Hematopoietic multipotent progenitor cell treated with erythropoietin and hydrocortisone succinate and interleukin-3 and kit ligand, for 15 days (in vitro differentiated cells): ENCODE measurements around the gene SMIM22.

Source experiments
- DNase-seq: peaks from one replicate; pipeline ENCODE4 v3.0.0-alpha.2; 2015; ENCODE audit warnings: low spot score

The SMIM22 gene

DNA sequence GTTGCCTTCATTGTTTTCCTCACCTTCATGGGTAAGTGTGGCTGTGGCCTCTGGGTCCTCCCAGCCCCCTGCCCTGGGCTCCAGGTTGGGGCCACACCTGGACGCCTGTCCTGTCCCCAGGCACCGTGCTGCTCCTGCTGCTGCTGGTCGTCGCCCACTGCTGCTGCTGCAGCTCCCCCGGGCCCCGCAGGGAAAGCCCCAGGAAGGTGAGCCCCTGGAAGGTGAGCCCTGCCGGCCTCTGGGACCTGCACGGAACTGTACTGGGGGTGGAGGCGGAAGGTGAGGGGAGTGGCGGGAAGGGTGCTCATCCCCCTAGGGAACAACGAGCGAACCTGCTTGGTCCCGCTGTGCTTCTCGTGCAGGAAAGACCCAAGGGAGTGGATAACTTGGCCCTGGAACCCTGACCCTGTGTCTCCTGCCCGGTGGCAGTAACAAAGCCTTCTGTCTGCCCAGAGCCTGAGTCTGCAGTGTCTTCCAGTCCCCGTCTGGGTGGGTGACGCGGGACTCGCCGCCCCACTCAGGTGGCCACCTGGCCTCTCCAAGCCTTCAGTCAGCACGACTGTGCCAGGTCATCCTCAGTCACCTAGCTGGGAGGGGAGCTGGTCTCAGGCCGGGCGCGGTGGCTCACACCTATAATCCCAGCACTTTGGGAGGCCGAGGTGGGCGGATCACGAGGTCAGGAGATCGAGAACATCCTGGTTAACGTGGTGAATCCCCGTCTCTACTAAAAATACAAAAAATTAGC, 831 bp downstream of the SMIM22 start:
- DNase-seq = no peak

DNA sequence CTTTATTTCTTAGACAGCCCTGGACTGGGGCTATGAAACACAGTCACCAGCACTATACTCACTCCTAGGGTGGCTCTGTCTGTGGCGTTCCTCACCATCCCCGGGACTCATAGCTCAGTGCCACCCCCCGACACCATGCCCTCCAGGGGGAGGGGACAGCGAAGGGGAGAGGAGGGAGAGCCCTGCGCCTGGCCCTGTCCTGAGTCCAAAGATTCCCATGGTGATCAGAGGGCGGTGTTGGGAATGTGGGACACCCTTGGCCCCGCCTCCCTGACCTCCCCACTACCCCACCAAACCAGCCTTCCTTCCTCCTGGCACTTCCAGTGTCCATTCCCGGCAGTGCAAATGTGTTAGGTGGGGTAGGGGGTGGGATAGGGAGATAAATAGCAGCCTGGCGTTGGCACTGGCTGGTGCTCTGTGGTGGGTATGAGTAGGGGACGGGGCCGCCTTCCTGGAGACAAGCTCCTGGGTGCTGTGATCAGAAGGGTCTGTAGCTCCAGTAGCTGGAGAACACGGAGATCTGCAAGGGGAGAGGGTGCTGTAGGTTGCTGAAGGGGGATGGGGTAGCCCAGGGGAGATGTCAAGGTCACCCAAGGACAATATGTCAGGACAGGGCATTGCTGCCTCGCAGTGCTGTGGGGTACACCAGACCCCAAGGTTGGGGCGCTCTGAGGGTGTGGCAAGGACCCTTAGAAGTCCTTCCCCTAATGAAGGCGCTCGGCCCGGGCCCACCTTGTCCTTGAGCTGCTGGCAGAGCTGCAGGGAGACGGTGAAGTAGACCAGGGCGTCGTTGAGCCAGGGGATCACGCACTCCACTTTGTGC, 2.0 kb downstream of the SMIM22 start:
- no peak for DNase-seq

GRCh38 chr16:4797805-4798252, 2.7 kb downstream of the SMIM22 start:
- no peak for DNase-seq

DNA sequence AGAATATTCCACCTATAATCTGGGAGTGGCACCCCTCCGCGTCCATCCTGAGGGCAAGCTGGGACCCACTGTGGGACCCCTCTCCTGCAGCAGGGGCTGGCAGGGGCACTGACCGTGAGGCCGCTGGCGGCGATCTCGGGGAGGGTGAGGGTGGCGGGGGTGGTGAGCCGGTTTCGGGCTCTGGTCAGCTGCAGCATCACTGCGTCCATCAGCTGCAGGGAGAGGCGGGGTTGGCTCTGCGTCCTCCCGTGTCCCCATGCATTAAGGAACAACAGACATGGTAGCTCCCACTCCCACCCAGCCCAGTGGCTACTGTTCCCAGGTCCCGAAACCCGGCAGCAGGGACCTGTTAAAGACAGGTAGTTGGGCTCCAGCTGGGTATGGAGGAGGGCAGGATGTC, 3.3 kb downstream of the SMIM22 start:
- no peak for DNase-seq

DNA sequence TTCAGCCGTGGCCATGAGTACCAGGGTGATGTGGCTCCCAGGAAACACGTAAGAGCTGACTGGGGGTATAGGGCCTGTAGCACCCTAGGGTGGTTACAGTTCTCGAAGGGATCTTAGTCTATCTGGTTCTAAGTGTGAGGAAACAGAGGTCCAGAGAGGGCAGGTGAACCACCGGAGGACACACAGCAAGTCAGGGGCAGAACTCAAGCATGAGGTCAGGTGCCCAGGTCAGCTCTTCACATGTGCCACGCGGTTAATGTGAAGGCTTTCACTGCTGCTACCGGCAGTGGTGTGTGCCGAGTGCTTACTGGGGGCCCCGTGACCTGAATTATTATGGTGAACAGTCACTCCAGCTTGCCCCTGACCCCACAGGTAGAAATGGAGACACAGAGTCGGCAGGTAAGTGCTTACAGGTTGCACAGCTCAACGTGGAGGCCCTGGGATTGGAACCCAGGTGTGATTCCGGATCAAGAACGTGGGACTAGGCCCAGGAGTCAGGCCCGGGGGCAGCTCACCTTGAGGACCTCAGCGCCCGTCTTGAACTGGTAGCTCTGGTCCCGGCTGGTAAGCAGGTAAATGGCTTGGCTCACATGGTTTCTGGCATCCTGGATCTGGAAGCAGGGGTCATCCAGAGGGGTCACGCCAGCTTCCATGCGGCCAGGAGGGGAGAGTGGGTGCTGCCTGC, 4.1 kb downstream of the SMIM22 start:
- no peak for DNase-seq

- no peak for DNase-seq
Measured at GRCh38 chr16:4800290-4801041, 5.3 kb downstream of the SMIM22 start.

DNA sequence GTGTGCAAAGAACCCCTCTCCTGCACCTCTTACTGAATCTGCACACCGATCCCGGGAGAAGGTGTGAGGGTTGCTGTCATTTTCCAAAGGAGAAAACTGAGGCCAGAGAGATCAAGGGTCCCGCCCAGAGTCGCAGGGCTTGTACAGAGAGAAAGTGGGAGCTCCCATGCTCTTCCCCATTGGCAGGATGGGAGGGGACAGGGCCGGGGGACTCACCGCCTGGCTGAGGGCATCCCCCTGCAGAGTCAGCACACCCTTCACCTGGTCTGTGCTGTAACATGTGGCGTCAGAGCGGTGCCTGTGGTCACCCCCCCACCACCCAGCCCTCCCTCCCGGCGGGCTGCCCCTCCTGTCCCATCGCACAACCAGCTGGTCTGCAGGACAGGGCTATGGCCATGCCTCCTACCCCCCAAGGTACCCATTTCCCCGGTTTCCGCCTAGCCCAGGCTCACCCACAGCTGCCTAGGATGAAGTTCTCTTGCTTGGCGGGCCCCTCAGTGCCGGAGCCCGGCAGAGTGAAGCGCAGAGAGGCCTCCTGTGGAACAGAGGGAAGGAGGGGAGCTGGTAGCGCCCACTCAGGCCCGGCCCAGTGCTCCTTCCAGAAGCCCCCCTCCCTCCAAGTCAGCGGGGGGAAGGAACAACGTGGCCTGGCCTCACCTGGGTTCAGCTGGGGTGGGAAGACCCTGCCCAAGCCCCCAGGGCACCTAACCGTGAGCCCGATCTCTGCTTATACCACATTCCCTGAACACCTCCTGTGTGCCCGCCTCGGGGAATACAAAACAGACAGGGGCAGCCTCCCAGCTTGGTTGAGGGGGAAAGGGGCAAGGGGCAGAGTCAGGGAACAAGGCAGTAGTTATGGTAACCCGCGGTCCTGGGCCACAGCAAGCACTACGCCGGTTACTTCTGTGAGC, 6.1 kb downstream of the SMIM22 start:
- DNase-seq = no peak

- peak; percentile 87 for DNase-seq
Measured at GRCh38 chr16:4801962-4802658, 6.9 kb downstream of the SMIM22 start, which contains the start of gene ROGDI. Gene ROGDI (minus strand): TSS chr16:4802633. CDS start chr16:4802571, 62 bp downstream.

DNA sequence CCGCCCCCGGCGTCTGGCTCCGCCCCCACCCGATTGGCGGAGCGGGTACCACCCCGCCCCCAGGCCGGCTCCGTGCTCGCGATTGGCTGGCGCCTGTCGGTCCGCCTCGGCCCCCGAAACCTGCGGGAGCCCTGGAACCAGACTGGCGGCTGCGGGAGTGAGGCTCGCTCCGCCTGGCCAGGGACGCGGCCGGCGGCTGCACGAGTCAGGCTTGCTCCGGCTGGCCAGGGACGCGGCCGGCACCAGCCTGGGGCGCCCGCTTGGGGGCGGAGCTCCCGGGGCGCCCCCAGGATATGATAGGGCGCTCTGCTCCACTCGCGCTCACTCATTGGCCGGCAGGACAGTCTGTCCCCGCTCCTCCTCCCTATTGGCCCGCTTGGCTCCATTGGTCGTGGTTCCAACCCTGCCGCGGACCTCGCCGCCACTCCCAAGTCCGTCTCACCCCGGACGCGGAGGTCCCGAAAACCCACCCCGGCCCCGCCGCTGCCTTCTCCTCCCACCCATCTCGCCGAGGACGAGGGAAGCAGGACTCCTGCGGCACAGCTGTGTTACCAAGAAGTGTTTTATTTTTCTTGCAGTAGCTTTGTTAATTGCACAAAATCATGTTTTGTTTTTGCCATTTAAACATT, 7.6 kb downstream of the SMIM22 start:
- DNase-seq = peak; percentile 92

- DNase-seq = no peak
Measured at GRCh38 chr16:4803401-4803844, 8.3 kb downstream of the SMIM22 start.

DNA sequence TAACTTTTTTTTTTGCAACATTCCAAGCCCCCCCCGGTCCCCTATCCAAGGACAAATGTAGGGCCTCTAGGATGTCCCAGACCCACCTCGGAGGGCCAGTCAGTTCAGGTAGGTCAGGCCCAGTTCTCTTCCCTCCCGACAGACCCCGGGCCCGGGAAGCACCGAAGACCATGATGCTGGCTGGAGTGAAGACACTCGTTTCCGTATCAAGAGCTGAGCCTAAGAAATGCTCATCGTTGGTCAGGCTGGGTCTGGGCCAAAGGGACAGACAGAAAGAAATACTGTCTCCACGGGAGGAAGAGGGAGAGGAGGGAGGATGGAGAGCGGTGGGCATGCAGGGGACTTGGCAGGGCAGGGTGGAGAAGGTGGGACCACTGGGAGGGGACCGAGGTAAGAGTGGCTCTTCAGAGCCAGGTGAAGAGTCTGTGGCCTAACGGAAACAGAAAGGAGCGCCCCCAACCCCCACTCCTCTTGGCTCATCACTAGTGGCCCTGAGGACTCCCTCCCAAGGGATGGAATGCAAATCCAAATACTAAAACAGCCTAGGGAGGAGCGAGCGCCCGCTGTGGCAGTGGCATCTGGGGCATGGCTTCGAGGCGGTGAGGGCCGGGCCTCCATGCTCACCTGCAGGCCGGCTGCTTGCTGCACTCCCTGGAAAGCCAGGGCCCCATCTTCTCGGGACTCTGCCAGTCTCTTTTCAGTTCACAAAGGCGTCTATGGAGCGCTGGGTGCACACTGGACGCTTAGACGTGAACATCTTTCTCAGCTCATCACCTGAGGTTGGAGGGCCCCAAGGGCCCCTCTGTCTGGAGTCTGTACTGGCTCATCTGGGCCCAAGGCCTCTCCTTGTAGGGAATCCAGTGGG, 9.0 kb downstream of the SMIM22 start:
- DNase-seq = no peak

GRCh38 chr16:4805231-4805630, 10.1 kb downstream of the SMIM22 start:
- DNase-seq = no peak

DNA sequence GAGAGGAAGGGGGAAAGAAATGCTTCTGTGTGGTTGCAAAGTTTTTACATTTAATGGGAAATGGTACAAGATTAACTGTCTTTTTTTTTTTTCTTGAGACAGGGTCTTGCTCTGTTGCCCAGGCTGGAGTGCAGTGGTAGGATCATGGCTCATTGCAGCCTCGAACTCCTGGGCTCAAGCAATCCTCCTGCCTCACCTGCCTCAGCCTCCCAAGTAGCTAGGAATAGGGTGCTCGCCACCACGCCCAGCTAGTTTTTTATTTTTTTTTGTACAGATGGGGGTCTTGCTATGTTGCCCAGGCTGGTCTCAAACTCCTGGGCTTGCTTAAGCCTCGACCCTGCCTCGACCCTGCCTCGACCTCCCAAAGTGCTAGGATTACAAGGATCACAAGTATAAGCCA, 11.1 kb downstream of the SMIM22 start:
- DNase-seq = no peak

GRCh38 chr16:4811242-4811641, 16.1 kb downstream of the SMIM22 start:
- DNase-seq = no peak

DNA sequence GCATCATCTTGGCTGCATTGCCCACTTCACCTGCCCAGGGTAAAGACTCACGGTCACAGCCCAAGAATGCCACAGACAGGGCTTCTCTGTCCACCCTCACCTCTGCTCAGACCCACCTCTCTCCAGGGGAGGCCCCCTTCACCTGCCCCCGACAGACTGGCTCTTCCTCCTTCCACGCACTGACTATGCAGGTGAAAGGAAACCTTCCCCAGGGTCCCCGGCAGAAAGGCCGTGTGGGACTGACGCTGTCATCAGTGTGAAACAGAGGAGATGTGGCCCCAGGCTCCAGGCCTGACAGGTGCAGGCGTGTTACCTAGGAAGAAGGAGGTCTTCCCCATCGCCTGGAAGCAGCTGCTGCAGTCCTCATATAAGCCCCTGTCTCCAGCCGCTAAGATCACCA, 16.6 kb downstream of the SMIM22 start:
- DNase-seq = no peak

DNA sequence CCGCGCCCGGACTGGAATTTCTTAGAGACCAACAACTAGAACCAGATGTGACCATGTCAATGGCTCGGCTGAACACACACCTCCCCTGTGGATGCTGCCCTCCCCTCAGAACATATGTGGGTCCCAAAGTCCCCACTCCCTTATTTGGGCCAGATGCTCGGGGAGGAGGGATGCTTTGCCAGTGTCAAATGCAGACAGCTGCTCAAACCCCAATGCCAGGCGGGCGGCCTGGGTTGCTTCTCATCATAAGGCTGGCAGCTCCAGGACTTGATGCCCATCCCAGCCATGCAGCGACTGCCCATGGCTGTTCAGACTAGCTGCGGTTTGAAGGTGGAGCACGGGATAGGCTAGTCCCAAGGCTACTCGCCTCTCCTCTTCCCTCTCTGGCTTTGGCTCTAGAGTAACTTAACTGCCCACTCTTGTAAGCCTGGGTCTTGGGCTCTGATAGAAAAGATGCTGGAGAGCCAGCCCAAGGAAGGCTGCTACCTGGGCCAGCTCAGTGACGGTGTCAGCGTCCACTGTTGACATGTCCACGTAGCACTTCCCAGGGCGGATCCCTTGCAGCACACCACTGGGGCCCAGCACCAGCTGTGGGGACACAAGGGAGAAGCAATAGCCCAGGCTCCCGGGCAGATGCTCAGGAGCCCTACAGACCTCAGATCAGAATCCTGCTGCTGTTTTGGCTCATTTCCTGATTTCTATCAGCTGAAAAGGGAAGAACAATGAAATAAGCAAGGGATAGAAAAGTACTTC, 18.3 kb downstream of the SMIM22 start:
- no peak for DNase-seq

DNA sequence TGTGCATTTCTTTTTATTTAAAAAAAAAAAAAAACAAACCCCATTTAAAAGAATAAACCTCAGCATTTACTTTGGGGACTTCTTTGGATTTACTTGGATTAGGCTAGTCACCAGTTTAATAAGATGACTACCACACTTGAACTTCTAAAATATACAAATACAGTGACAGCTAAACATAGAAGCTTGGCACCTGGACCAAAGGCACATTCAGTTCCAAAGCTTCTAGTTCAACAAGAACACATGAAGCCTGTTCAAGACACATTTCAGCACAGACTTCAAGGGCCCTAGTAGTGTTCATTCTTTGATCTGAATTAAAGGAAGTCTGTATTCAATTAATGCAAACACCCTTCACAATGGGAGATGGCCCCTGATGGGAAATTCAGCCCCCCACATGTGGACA, 18.9 kb downstream of the SMIM22 start:
- DNase-seq = no peak
